GM21786 (cell line): ENCODE data around the gene LACRT.

ENCODE experiments used
- ATAC-seq: cut with Tn5 transposase; IDR thresholded peaks from one replicate; pipeline ENCODE4 v1.9.1; 2021; ENCODE audit not compliant: unreplicated experiment

Gene LACRT

GRCh38 chr12:54602661-54603060, 32.0 kb downstream of the LACRT start:
- no peak for ATAC-seq

DNA sequence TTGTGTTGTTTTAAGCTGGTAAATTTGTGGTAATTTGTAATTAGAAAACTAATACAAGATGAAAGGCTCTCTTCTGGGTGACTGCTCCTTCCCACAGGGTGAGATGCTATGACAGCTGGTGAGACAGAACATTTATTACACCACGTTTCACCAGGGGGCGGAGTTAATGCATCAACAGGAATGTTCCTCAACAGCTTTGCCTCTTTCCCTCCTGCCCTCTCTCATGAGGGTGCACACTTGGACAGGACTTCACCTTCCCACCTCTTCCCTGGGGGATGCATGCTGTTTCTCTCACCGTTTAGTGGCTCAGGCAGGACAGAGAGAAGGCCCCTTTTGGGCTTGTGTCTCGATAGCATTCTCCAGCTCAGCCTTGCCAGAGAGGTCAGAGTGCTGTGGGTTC, 32.9 kb downstream of the LACRT start:
- ATAC-seq: no peak

DNA sequence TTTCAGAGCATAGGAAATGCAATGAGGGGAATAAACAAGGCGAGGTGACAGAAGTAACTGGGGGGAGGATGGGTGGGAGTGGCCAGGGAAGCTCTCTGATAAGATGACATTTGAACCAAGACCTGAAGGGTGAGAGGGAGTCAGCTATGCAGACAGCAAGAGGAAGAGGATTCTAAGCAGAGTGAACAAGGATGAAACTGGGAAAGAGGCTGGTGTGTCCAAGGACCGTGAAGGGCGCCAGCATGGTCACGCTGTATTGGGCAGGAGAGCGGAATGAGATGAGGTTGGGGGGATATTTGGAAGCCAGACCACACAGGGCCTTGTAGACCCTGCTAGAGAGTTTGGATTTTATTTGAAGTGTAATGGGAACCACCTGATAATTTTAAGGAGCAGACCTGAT, 35.7 kb downstream of the LACRT start:
- ATAC-seq: no peak

- ATAC-seq: no peak
These were observed 38.2 kb downstream of the LACRT start for GRCh38 chr12:54596526-54596946.

DNA sequence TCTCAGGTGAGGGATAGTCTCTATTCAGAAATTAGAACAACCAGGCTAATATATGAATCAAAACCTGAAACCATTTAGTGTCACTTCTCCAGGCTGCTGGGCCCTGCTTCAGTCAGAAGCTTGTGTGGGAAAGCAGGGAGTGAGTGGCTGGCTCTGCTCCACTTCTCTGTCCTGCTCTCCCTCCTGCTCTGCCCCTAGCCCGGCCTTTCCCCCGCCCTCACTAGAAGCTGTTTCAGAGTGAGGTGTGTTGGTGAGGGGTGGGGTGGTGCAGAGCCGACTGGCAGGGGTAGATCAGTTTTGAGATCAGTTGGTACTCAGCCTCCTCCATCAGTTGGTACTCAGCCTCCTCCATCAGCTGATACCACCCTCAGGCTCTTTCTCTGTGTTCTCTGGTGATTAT, 39.2 kb downstream of the LACRT start:
- ATAC-seq: no peak

GRCh38 chr12:54593725-54594124, 41.0 kb downstream of the LACRT start:
- ATAC-seq: no peak

DNA sequence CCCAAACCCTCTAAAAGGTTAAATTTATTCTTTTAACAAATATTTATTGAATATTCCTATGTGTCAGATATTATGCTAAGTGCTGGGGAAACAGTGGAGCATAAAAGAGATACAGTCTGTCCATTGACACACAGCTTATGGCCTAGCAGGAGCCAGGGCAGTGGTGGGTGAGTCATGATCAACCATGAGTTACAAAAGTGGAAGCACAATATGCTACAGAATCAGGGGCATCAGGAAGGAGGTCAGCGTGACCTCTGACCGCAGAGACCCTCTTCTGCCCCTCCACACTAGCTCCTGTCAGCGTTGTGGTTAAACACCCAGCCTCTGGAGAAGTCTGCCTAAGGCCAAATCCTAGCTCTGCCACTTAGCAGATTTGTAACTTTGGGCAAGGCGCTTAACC, 41.6 kb downstream of the LACRT start:
- ATAC-seq: no peak

- no peak for ATAC-seq
These were observed 42.4 kb downstream of the LACRT start for GRCh38 chr12:54592316-54592715.

- no peak for ATAC-seq
These were observed 43.6 kb downstream of the LACRT start for GRCh38 chr12:54590978-54591591.

GRCh38 chr12:54589964-54590363, 44.7 kb downstream of the LACRT start:
- no peak for ATAC-seq

DNA sequence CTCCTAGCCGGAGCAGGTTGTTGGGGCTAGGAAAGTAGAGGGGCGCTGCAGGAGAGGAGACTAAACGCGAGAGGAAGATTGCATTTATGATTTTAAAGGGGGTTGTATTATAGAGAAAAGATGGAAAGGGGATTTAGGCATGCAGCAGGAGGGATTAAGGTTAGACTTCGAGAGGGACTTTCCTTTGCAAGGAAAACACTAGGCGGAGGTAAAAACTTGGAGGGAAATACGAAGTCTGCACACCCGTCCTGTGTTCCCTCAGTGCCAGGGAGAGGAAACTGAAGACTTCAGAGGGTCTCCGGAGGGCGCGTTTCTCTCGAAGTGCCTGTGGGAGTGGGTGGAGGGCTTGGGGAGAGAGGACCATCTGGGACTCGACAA, 45.8 kb downstream of the LACRT start:
- no peak for ATAC-seq

- ATAC-seq: no peak
These were observed 46.4 kb downstream of the LACRT start, which contains the start of gene PPP1R1A for GRCh38 chr12:54588110-54588889. PPP1R1A (minus strand) TSS chr12:54588659; CDS start chr12:54588488, 171 bp downstream.

DNA sequence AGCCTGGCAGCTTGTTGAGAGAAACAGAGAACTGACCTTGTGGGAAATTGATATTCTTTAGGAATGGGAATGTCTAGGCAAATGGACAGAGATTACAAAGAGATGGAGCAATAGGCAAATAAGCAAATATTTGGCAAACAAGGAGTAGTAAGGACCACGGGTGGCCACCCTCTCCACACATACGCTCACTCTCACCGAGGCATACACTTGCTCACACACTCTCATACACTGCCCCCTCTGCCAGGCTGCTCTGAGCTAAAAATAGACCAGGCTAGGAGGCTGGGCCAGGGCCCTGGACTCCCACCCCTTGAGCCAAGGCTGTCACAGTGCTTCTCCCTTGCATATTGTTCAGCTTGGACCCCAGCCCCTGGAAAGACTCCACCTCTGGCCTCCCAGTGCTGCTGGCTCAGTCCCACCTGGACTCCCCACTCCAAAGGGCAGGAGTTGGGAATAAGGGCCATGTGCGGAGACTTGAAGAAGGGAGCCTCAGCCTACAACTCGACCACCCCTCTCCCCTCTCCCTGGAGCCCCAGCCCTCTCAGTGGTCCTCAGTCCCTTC, 47.3 kb downstream of the LACRT start:
- no peak for ATAC-seq

- ATAC-seq: no peak
These were observed 48.1 kb downstream of the LACRT start for GRCh38 chr12:54586620-54587019.

- no peak for ATAC-seq
These were observed 49.5 kb downstream of the LACRT start for GRCh38 chr12:54585243-54585642.

DNA sequence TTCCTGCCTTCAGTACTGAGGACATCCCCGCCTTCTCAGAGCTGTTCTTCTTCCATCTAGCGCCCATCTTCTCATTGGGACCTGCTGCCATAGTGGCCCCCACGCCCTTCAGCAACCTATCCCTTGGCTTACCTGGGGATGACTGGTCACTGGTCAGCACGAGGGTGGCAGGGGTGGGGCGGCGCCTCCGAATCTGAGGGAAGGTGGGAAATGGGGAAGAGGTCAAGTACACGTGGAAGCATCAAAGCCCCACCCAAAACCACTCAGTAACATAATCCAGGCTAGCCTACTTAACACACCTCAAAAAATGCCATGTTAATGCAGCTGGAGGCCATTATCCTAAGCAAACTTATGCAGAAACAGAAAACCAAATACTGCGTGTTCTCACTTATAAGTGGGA, 50.6 kb downstream of the LACRT start:
- ATAC-seq: no peak

GRCh38 chr12:54583726-54584125, 51.0 kb downstream of the LACRT start:
- ATAC-seq: no peak

- no peak for ATAC-seq
These were observed 53.3 kb downstream of the LACRT start for GRCh38 chr12:54581412-54581811.
